ENCODE data around the gene TMEM35B.
A peak's percentile ranks its signal among the peaks of the same experiment; 100 is the strongest.
"Not testable (repeated sequence)": the region's sequence is repeated elsewhere in the genome, so short reads cannot be mapped to it uniquely, and the experiment has no call there.

TMEM35B gene

GRCh38 chr1:34984793-34985608 lies at the start of gene TMEM35B:
Gene TMEM35B, minus strand, starts transcription at chr1:34985347. Its CDS starts 42 bp downstream, at chr1:34985305.
- DNase-seq (ENCODE audit: low read depth in 2 of 2): peak; percentile 62 to 68

- DNase-seq (ENCODE audit: low read depth in 2 of 2): no peak
These were observed 48.2 kb upstream of the TMEM35B start for GRCh38 chr1:35033346-35033745.

GRCh38 chr1:35032384-35032739 lies 47.2 kb upstream of the TMEM35B start:
- no peak for DNase-seq (ENCODE audit: low read depth in 2 of 2)

DNA sequence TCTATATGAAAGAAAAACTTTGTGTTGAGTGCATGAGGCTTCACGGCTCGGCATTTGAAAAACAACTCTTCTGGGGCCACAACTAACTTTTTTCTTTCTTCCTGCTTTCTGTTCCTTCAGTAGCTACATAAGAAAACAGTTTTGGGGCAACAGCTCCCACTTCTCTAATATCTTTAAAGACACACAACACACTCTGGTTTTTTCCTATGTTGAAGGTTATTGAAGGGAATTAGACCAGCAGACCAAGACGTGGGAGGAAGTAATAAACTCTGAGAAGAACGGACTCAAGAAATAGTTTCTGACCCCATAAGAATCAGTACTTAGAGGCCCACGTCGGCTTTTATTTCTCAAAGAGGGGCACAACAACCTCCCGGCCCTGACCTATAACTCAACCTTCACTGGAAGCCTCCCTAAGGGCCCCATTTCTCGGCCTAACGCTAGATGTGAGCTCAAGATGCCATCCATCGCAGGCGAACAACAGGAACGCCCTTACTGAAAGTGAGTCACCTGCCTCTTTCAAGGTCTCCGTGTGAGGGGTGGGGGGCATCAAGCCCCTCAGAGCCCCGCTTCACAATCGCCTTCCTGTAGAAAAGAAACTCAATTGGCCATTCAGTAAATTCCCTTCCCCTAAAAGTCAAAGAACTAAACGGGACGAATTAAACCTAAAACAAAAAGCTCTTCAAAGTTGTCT lies 45.8 kb upstream of the TMEM35B start:
- DNase-seq (ENCODE audit: low read depth in 2 of 2): peak in 1 of 2 donors; percentile 18

- DNase-seq (ENCODE audit: low read depth in 2 of 2): no peak
These were observed 45.2 kb upstream of the TMEM35B start for GRCh38 chr1:35030338-35030737.

DNA sequence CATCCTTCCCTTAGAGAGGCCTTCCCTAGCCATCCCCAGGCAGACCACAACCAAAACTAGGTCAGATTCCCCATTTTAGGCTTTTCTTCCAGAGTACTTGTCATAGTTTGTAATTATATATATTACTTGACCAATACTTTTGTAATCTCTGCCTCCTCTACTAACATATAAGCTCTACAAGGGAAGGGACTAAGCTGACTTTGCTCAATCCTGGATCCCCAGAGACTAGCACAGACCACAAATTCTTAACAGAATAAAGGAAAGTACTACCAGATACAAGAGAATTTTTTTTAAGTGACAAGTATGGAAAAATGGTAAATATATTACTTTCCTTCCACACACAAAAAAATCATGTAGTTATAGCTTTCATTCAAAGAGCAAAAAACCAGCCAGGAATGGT lies 44.6 kb upstream of the TMEM35B start:
- DNase-seq (ENCODE audit: low read depth in 2 of 2): no peak

DNA sequence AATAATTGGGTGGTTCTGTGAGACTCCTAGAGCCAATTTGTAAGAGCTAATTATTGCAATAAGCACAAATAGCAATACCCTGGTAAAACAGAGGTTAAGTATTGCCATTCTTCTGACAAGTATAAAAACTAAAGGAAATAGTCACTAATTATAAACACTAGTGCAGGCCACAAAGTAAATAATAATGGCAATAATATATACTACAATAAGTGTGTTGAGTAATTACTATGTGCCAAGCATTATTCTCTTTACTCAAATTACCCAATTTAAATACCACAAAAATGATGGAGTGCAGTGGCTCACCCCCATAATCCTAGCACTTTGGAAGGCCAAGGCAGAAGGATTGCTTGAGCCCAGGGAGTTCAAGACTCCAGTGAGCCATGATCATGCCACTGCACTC lies 31.3 kb upstream of the TMEM35B start:
- no peak for DNase-seq (ENCODE audit: low read depth in 2 of 2)

DNA sequence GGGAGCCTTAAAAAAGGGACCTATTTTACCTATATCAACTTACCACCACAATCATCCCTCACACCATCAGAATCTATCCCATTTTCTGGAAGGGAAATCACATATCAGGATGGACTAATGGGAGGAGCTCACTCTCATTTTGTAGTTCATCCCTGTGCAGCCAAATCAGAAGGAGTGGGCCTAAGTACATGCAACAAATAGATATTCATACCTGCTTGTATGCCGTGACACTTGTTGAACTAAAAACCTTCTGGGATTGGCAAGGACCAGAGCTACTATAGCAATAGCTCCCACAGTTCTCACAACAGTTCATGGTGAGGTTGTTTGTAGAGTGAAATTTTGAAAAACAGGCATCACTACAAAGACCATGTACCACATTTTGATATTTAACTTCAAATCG lies 29.3 kb upstream of the TMEM35B start:
- DNase-seq (ENCODE audit: low read depth in 2 of 2): no peak

- no peak for DNase-seq (ENCODE audit: low read depth in 2 of 2)
These were observed 20.6 kb upstream of the TMEM35B start for GRCh38 chr1:35005711-35006110.

DNA sequence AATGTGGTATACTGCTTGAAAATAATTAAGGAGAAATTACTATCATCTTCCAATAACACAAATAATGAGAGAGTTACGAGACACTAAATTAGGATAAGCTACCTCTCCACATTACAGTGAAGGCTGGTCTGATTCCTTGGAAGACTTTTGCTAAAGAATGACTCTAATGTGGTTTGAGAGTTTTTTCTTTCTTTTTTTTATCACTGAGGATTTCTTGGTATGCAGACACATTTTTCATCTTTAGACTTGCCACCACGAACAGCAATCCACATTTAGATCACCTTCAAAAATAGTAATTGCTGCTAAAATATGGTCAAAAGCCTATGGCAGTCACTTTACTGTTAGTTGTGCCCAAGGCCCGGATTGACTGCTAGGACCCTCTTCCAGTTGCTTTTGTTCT lies 16.6 kb upstream of the TMEM35B start:
- DNase-seq (ENCODE audit: low read depth in 2 of 2): no peak

- DNase-seq (ENCODE audit: low read depth in 2 of 2): no peak
These were observed 9.7 kb upstream of the TMEM35B start for GRCh38 chr1:34994878-34995277.

- no peak for DNase-seq (ENCODE audit: low read depth in 2 of 2)
These were observed 3.4 kb upstream of the TMEM35B start for GRCh38 chr1:34988581-34988980.

- DNase-seq (ENCODE audit: low read depth in 2 of 2): no peak
These were observed 3.0 kb upstream of the TMEM35B start for GRCh38 chr1:34988147-34988546.

GRCh38 chr1:34987018-34987417 lies 1.9 kb upstream of the TMEM35B start:
- DNase-seq (ENCODE audit: low read depth in 2 of 2): no peak

DNA sequence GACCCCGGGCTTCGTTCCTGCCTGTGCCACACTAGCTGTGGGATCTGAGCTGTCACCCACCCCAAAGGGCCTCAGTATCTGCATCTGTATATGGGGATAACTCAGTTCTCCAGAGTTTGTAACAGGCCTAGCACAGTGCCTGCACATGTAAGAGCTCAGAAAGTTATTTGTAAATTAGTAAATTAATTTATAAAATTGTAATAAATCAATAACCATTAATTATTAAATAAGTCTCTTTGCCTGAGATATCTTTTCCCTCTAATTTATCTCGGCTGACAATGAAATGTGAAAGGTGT lies 410 bp upstream of the TMEM35B start:
- not testable (repeated sequence) for DNase-seq (ENCODE audit: low read depth in 2 of 2)

DNA sequence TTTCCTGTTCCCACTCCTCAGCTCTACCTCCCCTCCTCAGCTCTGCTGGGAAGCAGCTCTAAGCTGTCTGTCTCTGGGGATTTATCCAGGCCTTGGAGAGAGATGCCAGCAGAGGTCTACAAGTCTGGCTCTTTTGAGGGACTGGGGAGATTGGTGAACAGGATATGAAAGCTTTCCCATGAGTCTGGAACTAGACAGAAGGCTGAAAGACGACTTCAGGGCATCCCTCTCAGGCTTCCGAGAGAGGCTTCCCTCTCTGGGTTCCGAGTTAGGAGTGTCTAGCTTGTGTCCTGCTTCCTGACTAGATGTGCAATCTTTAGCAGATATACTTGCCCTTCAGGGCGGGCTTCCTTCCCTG lies 733 bp downstream of the TMEM35B start:
- peak in 1 of 2 donors; percentile 2 for DNase-seq (ENCODE audit: low read depth in 2 of 2)

DNA sequence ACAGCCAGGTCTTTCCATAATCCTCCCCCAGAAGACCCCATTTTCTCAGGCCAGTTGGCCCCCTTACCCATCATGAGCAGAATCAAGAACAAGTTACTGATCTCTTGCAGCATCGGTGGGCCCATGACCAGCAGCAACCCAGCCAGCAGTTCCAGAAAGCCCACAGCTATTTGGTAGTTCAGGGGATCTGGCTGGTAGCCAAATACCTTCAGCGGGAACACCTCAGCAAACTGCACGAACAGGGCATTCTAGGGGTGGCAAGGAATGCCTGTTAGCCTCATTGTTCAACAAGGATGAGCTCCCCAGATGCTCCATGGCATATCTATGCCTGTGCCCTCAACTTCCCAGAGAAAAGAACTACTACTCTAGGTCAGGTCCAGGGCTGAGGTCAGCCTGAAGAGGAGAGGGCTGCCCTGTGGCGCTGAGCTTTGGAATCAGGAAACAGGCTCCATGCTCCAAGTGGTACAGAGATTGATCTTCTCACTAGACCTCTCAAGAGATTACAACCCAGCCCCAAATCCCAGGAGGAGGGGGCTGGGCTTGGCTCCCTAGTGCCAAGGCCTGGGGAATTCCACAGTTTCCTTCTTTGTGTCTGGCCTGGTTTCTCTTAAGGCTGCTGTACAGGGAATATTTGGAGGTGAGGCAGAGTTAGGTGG lies 1.3 kb downstream of the TMEM35B start:
- no peak for DNase-seq (ENCODE audit: low read depth in 2 of 2)

GRCh38 chr1:34982820-34983376 lies 2.2 kb downstream of the TMEM35B start:
- no peak for DNase-seq (ENCODE audit: low read depth in 2 of 2)

GRCh38 chr1:34980715-34981114 lies 4.4 kb downstream of the TMEM35B start:
- no peak for DNase-seq (ENCODE audit: low read depth in 2 of 2)

DNA sequence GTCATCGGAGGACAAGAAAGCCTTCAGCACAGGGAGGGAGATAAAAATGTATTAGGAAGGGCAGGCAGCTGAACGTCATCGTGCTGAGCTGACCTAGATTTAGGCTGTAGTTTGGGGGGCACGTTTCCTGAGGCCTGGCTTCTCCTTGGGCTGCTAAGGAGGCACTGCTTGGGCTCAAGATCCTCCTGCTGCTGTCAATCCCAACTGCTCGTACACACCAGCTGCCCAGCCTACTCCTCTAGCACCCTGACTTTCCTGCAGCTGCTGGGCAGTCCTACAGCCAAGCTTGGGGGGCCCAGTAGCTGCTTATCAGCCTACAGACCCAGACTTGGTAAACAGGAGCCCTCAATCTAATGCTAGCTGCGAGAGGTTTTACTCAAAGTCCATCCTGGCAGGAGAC lies 6.2 kb downstream of the TMEM35B start:
- DNase-seq (ENCODE audit: low read depth in 2 of 2): no peak

DNA sequence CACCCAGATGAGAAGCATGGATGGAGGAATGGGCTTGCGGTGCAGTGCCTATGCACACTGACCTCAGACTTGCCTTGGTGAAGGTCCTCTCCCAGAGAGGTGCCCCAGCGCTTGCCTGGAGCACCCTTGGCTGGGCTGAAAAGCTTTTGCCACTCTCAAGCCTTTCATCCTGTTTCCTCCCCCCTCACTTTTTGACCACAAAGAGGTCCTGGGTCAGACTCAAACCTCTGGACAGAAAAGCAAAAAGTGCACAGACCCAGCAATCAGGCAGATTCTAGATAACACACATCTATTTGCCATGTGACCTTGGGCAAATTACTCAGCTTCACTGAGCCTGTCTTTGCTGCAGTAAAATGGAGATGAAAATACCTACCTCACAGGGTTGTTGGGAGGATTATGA lies 7.3 kb downstream of the TMEM35B start:
- no peak for DNase-seq (ENCODE audit: low read depth in 2 of 2)

DNA sequence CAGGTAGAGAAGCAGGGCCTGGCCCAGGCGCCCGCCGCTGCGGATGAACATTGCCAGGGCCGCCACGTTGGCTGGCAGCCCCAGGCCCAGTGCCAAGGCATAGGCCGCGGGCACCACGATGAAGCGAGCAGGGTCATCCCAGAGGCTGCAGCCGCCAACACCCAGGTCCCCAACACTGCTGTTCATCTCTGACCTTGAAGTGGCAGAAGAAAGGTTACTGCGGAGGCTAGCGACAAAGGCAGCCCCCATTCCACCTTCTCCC lies 8.0 kb downstream of the TMEM35B start:
- no peak for DNase-seq (ENCODE audit: low read depth in 2 of 2)

Measured in activated CD4-positive, alpha-beta T cell treated with anti-CD3 and anti-CD28 coated beads for 24 hours (primary cell).